ENCODE results near the gene FSD1. TPM values are rescaled to one million over a fixed set of nuclear protein-coding genes. Genes with fewer than 3 reads are reported as not detected.
A peak's percentile ranks its signal among the peaks of the same experiment; 100 is the strongest.

FSD1 gene
- total RNA-seq, 1 donor from 2014 or later = 15.6 TPM

- no peak overlapping the region for H3K27ac Mint-ChIP-seq (ENCODE audit: unreplicated experiment)
These were observed 1.3 kb downstream of the FSD1 start for GRCh38 chr19:4305659-4306058.

GRCh38 chr19:4310247-4311121 lies 6.1 kb downstream of the FSD1 start:
- Mint-ChIP-seq H3K4me3 (ENCODE audit: unreplicated experiment) (no peak overlapping the region), H3K36me3 (ENCODE audit: unreplicated experiment) (peaks cover 3% of the 10 kb centered on the region), H3K4me1 (ENCODE audit: unreplicated experiment) (peaks cover 2% of the 10 kb centered on the region), H3K27ac (ENCODE audit: unreplicated experiment) (no peak overlapping the region), H3K9me3 (ENCODE audit: unreplicated experiment) (no peaks in the 10 kb centered on the region), H3K27me3 (ENCODE audit: unreplicated experiment) (no peaks in the 10 kb centered on the region)
- TF ChIP-seq CTCF (IDR thresholded peaks at IDR 0.05) = no peak
- no peak for DNase-seq (ENCODE audit: extremely low spot score, unreplicated experiment)

More at GRCh38 chr19:4305659-4306058, 1.3 kb downstream of the FSD1 start:
- no peak for TF ChIP-seq CTCF (IDR thresholded peaks at IDR 0.05)
- Mint-ChIP-seq H3K4me1 (ENCODE audit: unreplicated experiment) (peaks cover 10% of the 10 kb centered on the region), H3K36me3 (ENCODE audit: unreplicated experiment) (no peaks in the 10 kb centered on the region), H3K9me3 (ENCODE audit: unreplicated experiment) (no peaks in the 10 kb centered on the region), H3K4me3 (ENCODE audit: unreplicated experiment) (peak overlapping the region; percentile 69), H3K27me3 (ENCODE audit: unreplicated experiment) (no peaks in the 10 kb centered on the region)
- no peak for DNase-seq (ENCODE audit: extremely low spot score, unreplicated experiment)

GRCh38 chr19:4313847-4314490 lies 9.6 kb downstream of the FSD1 start:
- Mint-ChIP-seq H3K4me1 (ENCODE audit: unreplicated experiment) (no peaks in the 10 kb centered on the region), H3K27me3 (ENCODE audit: unreplicated experiment) (no peaks in the 10 kb centered on the region), H3K36me3 (ENCODE audit: unreplicated experiment) (peaks cover 8% of the 10 kb centered on the region), H3K9me3 (ENCODE audit: unreplicated experiment) (no peaks in the 10 kb centered on the region), H3K27ac (ENCODE audit: unreplicated experiment) (no peak overlapping the region), H3K4me3 (ENCODE audit: unreplicated experiment) (no peak overlapping the region)
- no peak for DNase-seq (ENCODE audit: extremely low spot score, unreplicated experiment)
- TF ChIP-seq CTCF (IDR thresholded peaks at IDR 0.05) = no peak

GRCh38 chr19:4316956-4317355 lies 12.6 kb downstream of the FSD1 start:
- no peaks in the 10 kb centered on the region for H3K27me3 Mint-ChIP-seq (ENCODE audit: unreplicated experiment)
- H3K4me3 Mint-ChIP-seq (ENCODE audit: unreplicated experiment) = no peak overlapping the region
- no peaks in the 10 kb centered on the region for H3K4me1 Mint-ChIP-seq (ENCODE audit: unreplicated experiment)
- peaks cover 10% of the 10 kb centered on the region for H3K9me3 Mint-ChIP-seq (ENCODE audit: unreplicated experiment)
- DNase-seq (ENCODE audit: extremely low spot score, unreplicated experiment) = no peak
- no peak overlapping the region for H3K27ac Mint-ChIP-seq (ENCODE audit: unreplicated experiment)
- H3K36me3 Mint-ChIP-seq (ENCODE audit: unreplicated experiment) = peaks cover 5% of the 10 kb centered on the region
- no peak for TF ChIP-seq CTCF (IDR thresholded peaks at IDR 0.05)

GRCh38 chr19:4318460-4318859 lies 14.1 kb downstream of the FSD1 start:
- no peak overlapping the region for H3K4me3 Mint-ChIP-seq (ENCODE audit: unreplicated experiment)
- no peaks in the 10 kb centered on the region for H3K4me1 Mint-ChIP-seq (ENCODE audit: unreplicated experiment)
- peaks cover 5% of the 10 kb centered on the region for H3K36me3 Mint-ChIP-seq (ENCODE audit: unreplicated experiment)
- H3K27ac Mint-ChIP-seq (ENCODE audit: unreplicated experiment) = no peak overlapping the region
- no peak for TF ChIP-seq CTCF (IDR thresholded peaks at IDR 0.05)
- no peak for DNase-seq (ENCODE audit: extremely low spot score, unreplicated experiment)
- H3K9me3 Mint-ChIP-seq (ENCODE audit: unreplicated experiment) = peaks cover 10% of the 10 kb centered on the region
- H3K27me3 Mint-ChIP-seq (ENCODE audit: unreplicated experiment) = no peaks in the 10 kb centered on the region
